ES-I3 (cell line): ENCODE results near the gene OR7A5.

Source experiments
- H3K36me3 ChIP-seq: 2 replicates; pipeline ENCODE4 v1.6.1; 2013; ENCODE audit warnings: mild to moderate bottlenecking, low read length, control low read depth, moderate library complexity; ENCODE audit not compliant: insufficient read depth
- H3K4me1 ChIP-seq: 2 replicates; pipeline ENCODE4 v1.6.1; 2013; ENCODE audit warnings: mild to moderate bottlenecking, control low read depth, low read length; ENCODE audit not compliant: insufficient read depth
- H3K9ac ChIP-seq: 2 replicates; pipeline ENCODE4 v1.6.1; 2013; ENCODE audit warnings: low read depth, mild to moderate bottlenecking, low read length, moderate library complexity
- H3K9me3 ChIP-seq: 2 replicates; pipeline ENCODE4 v1.6.1; 2013; ENCODE audit warnings: mild to moderate bottlenecking, low read length, moderate library complexity; ENCODE audit not compliant: control insufficient read depth, insufficient read depth

The OR7A5 gene

GRCh38 chr19:14835011-14835410, at the start of gene OR7A5, which contains the start of gene OR7C1:
OR7A5 (minus strand) TSS chr19:14835185; CDS start chr19:14828241, 6,944 bp downstream.
OR7C1 (minus strand) TSS chr19:14835185; CDS start chr19:14800136, 35,049 bp downstream.
- Histone ChIP-seq H3K4me1 (peaks cover 5% of the 10 kb centered on the region; the same call in 1 of the 2 replicates), H3K9me3 (peaks cover 11% of the 10 kb centered on the region), H3K9ac (no peak within 1 kb of the TSS), H3K36me3 (no peaks in the 10 kb centered on the region)

DNA sequence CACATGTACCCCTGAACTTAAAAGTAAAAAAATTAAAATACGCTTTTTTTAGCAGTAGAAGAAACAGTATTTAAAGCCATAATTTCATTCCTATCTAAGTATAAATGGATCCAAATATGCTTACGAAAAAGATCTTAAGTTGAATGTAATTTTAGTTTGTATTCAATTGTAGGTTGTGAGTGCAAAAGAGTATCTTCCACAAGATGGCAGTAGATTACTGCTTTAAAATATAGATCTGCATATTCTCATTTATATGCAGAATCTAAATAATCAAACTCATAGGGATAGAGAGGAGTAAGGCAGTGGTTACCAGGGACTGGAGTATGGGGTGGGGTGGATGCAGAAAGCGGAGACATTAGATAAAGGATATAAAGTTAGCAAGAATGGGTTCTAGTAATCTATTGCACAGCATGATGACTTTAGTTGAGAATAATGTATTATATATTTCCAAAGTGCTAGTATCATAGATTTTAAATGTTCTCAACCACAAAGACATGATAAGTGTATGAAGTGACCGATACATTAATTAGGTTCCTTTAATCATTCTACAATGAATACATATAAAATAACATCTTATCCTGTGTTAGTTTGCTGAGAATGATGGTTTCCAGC, 36.7 kb upstream of the OR7A5 start:
- no peak overlapping the region for H3K9ac ChIP-seq
- peaks cover 4% of the 10 kb centered on the region; the same call in 1 of the 2 replicates for H3K9me3 ChIP-seq
- H3K36me3 ChIP-seq, result no peaks in the 10 kb centered on the region
- no peaks in the 10 kb centered on the region for H3K4me1 ChIP-seq

GRCh38 chr19:14868497-14868896, 33.5 kb upstream of the OR7A5 start:
- Histone ChIP-seq H3K9me3 (peaks cover 4% of the 10 kb centered on the region; the same call in 1 of the 2 replicates), H3K4me1 (no peaks in the 10 kb centered on the region), H3K36me3 (no peaks in the 10 kb centered on the region), H3K9ac (no peak overlapping the region)

- no peaks in the 10 kb centered on the region for H3K36me3 ChIP-seq
- H3K9ac ChIP-seq, result no peak within 1 kb of the TSS
- no peaks in the 10 kb centered on the region for H3K9me3 ChIP-seq
- H3K4me1 ChIP-seq, result no peaks in the 10 kb centered on the region
These were observed 13.8 kb upstream of the OR7A5 start, which contains the start of gene OR7A10 for GRCh38 chr19:14848822-14849221. OR7A10 (minus strand) TSS chr19:14848922; CDS start chr19:14841877, 7,045 bp downstream.

- H3K4me1 ChIP-seq, result no peaks in the 10 kb centered on the region
- H3K9ac ChIP-seq, result no peak overlapping the region
- no peaks in the 10 kb centered on the region for H3K36me3 ChIP-seq
- H3K9me3 ChIP-seq, result peaks cover 3% of the 10 kb centered on the region; the same call in 1 of the 2 replicates
These were observed 8.6 kb upstream of the OR7A5 start for GRCh38 chr19:14843578-14843977.

GRCh38 chr19:14843169-14843568, 8.2 kb upstream of the OR7A5 start:
- Histone ChIP-seq H3K9ac (no peak overlapping the region), H3K36me3 (no peaks in the 10 kb centered on the region), H3K4me1 (no peaks in the 10 kb centered on the region), H3K9me3 (peaks cover 3% of the 10 kb centered on the region; the same call in 1 of the 2 replicates)

DNA sequence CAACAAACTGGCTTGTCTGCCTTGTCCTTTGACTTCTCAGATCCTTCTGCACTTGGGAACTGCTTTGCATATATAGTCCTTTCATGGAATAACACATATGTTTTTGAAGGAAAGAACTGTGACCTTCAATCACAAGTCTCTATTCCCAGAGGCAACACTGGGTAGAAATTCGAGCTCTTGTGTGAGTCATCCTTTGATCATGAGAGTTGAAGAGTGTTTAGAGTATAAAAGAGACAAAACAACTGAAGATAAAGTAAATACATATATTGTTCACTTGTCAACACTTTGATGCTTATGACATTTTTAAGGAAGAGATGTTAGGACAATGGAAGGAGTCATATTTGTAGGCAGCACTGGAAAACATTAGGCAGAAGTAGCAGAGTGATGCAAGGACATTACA, 5.2 kb upstream of the OR7A5 start:
- Histone ChIP-seq H3K36me3 (no peaks in the 10 kb centered on the region), H3K9ac (no peak overlapping the region), H3K4me1 (0 out of 2 replicates have a peak, but pooled peaks cover under 1% of the 10 kb centered on the region), H3K9me3 (peaks cover 3% of the 10 kb centered on the region; the same call in 1 of the 2 replicates)

- peaks cover 3% of the 10 kb centered on the region; the same call in 1 of the 2 replicates for H3K9me3 ChIP-seq
- no peak overlapping the region for H3K9ac ChIP-seq
- H3K4me1 ChIP-seq, result peaks cover 5% of the 10 kb centered on the region; the same call in 1 of the 2 replicates
- H3K36me3 ChIP-seq, result no peaks in the 10 kb centered on the region
These were observed 2.4 kb upstream of the OR7A5 start for GRCh38 chr19:14837391-14837790.

- Histone ChIP-seq H3K9ac (no peak overlapping the region), H3K4me1 (peaks cover 5% of the 10 kb centered on the region; the same call in 1 of the 2 replicates), H3K36me3 (no peaks in the 10 kb centered on the region), H3K9me3 (peaks cover 9% of the 10 kb centered on the region; the same call in 1 of the 2 replicates)
These were observed 4.3 kb downstream of the OR7A5 start for GRCh38 chr19:14830702-14831101.

DNA sequence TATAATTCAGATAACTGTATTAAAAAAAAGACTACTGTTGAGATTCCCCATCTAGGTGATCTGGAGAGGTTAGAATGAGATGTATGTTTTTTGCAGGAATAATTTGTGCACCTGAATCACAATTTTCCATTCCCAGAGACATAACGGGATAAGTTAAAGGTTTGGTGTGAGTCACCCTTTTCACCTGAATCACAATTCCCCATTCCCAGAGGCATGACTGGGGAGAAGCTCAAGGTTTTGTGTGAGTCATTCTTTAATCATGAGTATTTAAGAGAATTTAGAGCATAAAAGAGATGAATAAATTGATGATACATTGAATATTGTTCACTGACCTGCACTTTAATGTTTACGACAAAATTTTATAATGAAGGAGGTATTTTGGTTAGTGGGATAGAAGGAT, 9.0 kb downstream of the OR7A5 start:
- no peaks in the 10 kb centered on the region for H3K4me1 ChIP-seq
- no peaks in the 10 kb centered on the region for H3K36me3 ChIP-seq
- peaks cover 9% of the 10 kb centered on the region; the same call in 1 of the 2 replicates for H3K9me3 ChIP-seq

GRCh38 chr19:14821937-14822336, 13.0 kb downstream of the OR7A5 start:
- H3K9ac ChIP-seq, result no peak overlapping the region

More for the DNA sequence above, 9.0 kb downstream of the OR7A5 start:
- no peak overlapping the region for H3K9ac ChIP-seq

GRCh38 chr19:14818588-14818987, 16.4 kb downstream of the OR7A5 start:
- Histone ChIP-seq H3K4me1 (no peaks in the 10 kb centered on the region), H3K9ac (no peak overlapping the region), H3K9me3 (no peaks in the 10 kb centered on the region), H3K36me3 (no peaks in the 10 kb centered on the region)

More at GRCh38 chr19:14821937-14822336, 13.0 kb downstream of the OR7A5 start:
- Histone ChIP-seq H3K4me1 (no peaks in the 10 kb centered on the region), H3K36me3 (no peaks in the 10 kb centered on the region), H3K9me3 (no peaks in the 10 kb centered on the region)

DNA sequence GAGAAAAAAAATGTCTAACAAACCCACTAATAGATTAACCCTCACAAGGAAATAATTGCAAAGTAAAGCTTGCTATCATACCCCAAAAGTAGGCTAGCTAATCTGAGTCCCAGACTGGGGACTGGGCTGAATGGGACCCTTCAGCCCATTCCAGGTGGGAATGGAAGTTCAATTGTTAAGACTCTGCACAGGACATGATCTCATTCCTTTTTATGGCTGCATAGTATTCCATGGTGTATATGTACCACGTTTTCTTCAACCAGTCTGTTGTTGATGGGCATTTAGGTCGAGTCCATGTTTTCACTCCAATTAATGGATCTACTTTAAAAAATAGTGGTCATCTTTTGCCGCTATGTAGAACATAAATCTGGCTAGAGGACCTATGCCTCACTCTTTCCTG, 17.9 kb downstream of the OR7A5 start:
- Histone ChIP-seq H3K9me3 (no peaks in the 10 kb centered on the region), H3K9ac (no peak overlapping the region), H3K36me3 (no peaks in the 10 kb centered on the region), H3K4me1 (no peaks in the 10 kb centered on the region)

GRCh38 chr19:14814982-14815652, 19.9 kb downstream of the OR7A5 start:
- Histone ChIP-seq H3K9ac (no peak overlapping the region), H3K4me1 (no peaks in the 10 kb centered on the region), H3K9me3 (no peaks in the 10 kb centered on the region), H3K36me3 (no peaks in the 10 kb centered on the region)
